Raji (cell line): Measurements from ENCODE around the gene PIWIL1.

Experiments
- POLR2A ChIP-seq: IDR thresholded peaks from 2 replicates; pipeline ENCODE4 v1.6.1; 2011; ENCODE audit warnings: low read depth, low read length, control low read depth; ENCODE audit not compliant: insufficient read depth

The PIWIL1 gene

GRCh38 chr12:130351326-130351725 lies 13.6 kb downstream of the PIWIL1 start:
- TF ChIP-seq POLR2A, result no peak

- no peak for TF ChIP-seq POLR2A
Observed at GRCh38 chr12:130353081-130353480, 15.4 kb downstream of the PIWIL1 start.

GRCh38 chr12:130354407-130354806 lies 16.7 kb downstream of the PIWIL1 start:
- TF ChIP-seq POLR2A, result no peak

- TF ChIP-seq POLR2A, result no peak
Observed at GRCh38 chr12:130356222-130356621, 18.5 kb downstream of the PIWIL1 start.

- no peak for TF ChIP-seq POLR2A
Observed at GRCh38 chr12:130357241-130357640, 19.6 kb downstream of the PIWIL1 start.

- TF ChIP-seq POLR2A, result no peak
Observed at GRCh38 chr12:130357729-130358330, 20.1 kb downstream of the PIWIL1 start.

- TF ChIP-seq POLR2A, result no peak
Observed at GRCh38 chr12:130362060-130362459, 24.4 kb downstream of the PIWIL1 start.

- TF ChIP-seq POLR2A, result no peak
Observed at GRCh38 chr12:130364578-130364977, 26.9 kb downstream of the PIWIL1 start.

- TF ChIP-seq POLR2A, result no peak
Observed at GRCh38 chr12:130366159-130366558, 28.5 kb downstream of the PIWIL1 start.

- no peak for TF ChIP-seq POLR2A
Observed at GRCh38 chr12:130367003-130367402, 29.3 kb downstream of the PIWIL1 start.

- no peak for TF ChIP-seq POLR2A
Observed at GRCh38 chr12:130367523-130367922, 29.8 kb downstream of the PIWIL1 start.

GRCh38 chr12:130369816-130370215 lies 32.1 kb downstream of the PIWIL1 start:
- TF ChIP-seq POLR2A, result no peak

- TF ChIP-seq POLR2A, result no peak
Observed at GRCh38 chr12:130371296-130371695, 33.6 kb downstream of the PIWIL1 start.

GRCh38 chr12:130372936-130373335 lies 35.2 kb downstream of the PIWIL1 start:
- no peak for TF ChIP-seq POLR2A

- TF ChIP-seq POLR2A, result no peak
Observed at GRCh38 chr12:130374083-130374482, 36.4 kb downstream of the PIWIL1 start.

GRCh38 chr12:130375296-130376287 lies 37.9 kb downstream of the PIWIL1 start:
- no peak for TF ChIP-seq POLR2A
